ENCODE results near the gene DXO.
A peak's percentile ranks its signal among the peaks of the same experiment; 100 is the strongest.
"Not testable (repeated sequence)": the region's sequence is repeated elsewhere in the genome, so short reads cannot be mapped to it uniquely, and the experiment has no call there.

Gene DXO

DNA sequence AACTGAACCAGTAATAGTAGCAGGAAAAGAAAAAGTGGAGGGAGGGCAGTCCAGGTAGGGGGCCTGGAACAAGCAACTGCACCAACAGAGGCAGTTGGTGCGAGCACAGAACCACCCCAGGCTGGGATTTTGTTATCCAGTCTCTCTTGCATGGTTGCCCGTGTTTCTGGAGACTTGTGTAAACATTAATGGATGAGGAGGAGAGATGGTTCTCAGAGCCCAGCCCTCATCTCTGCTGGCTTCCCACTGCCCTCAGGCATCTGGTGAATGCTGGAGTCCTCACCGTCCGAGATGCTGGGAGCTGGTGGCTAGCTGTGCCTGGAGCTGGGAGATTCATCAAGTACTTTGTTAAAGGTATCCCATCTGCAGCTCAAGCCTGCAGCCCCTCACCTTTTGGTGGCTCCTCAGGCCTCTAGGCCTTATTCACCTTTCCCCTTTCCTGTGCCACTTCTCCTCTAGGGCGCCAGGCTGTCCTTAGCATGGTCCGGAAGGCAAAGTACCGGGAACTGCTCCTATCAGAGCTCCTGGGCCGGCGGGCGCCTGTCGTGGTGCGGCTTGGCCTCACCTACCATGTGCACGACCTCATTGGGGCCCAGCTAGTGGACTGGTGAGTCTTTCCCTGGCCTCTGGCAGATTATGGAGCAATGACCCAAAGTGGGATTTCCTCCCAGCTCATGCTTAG is 8.4 kb upstream of the DXO start:
- DNase-seq (ENCODE audit: low spot score) = not testable (repeated sequence)

DNA sequence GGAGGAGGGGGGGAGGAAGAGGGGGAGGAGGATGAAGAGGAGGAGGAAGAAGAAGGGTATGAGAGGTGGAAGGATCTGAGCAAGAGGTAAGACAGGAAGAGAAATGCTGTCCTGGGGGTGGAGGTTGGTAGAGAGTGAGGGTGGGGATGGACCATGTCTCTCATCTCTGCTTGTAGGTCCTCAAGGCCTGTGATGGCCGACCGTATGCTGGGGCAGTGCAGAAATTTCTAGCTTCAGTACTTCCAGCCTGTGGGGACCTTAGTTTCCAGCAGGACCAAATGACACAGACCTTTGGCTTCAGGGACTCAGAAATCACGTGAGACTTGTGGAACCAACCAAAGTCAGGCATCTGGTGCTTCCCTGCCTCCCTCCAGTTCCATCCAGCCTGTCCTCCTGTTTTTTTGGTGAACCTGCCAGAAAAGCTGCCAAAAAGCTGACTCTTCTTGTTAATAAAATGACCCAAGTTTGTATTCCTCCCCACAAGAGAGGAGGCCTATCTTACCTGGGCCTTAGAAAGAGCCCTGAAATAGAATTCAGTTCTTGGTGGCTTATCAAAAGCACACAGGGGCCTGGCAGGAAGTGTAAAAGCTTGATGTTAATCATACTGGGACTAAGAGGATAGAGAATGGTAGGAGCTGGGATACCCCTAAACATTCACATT is 7.4 kb upstream of the DXO start:
- DNase-seq (ENCODE audit: low spot score) = no peak

DNA sequence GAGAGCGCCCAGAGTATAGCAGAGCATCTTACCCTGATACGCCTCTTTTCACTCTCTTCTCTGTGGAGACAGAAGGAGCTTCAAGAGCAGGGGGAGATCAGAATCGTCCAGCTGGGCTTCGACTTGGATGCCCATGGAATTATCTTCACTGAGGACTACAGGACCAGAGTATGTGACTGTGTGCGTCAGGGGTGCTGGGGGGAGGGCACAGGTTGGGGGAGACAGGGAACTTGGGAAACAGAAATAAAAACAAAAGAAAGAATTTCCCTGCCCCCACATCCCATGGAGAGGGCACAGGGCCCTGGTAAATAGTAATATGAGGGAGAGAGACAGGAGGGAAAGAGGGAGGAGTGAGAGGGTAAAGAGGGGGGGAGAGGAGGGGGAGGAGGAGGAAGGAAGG is 6.9 kb upstream of the DXO start:
- DNase-seq (ENCODE audit: low spot score) = no peak

DNA sequence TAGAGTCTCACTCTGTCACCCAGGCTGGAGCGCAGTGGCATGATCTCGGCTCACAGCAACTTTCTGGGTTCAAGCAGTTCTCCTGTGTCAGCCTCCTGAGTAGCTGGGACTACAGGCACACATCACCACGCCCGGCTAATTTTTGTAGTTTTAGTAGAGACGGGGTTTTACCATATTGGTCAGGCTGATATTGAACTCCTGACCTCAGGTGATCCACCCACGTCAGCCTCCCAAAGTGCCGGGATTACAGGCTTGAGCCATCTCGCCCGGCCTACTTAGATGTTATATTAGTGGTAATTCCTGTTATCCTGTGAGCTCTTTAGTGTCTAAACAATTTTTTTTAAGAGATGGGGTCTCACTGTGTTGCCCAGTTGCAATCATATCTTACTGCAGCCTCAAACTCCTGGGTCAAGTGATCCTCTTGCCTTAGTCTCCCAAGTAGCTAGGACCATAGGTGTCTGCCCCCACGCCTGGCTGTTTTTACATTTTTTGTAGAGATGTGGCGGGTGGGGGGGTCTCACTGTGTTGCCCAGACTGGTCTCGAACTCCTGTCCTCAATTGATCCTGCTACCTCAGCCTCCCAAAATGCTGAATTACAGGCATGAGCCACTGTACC is 6.0 kb upstream of the DXO start:
- no peak for DNase-seq (ENCODE audit: low spot score)

DNA sequence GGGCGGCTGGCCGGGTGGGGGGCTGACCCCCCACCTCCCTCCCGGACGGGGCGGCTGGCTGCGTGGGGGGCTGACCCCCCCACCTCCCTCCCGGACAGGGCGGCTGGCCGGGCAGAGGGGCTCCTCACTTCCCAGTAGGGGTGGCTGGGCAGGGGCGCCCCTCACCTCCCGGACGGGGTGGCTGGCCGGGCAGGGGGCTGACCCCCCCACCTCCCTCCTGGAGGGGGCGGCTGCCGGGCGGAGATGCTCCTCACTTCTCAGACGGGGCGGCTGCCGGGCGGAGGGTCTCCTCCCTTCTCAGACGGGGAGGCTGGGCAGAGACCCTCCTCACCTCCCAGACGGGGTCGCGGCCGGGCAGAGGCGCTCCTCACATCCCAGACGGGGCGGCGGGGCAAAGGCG is 4.1 kb upstream of the DXO start:
- not testable (repeated sequence) for DNase-seq (ENCODE audit: low spot score)

DNA sequence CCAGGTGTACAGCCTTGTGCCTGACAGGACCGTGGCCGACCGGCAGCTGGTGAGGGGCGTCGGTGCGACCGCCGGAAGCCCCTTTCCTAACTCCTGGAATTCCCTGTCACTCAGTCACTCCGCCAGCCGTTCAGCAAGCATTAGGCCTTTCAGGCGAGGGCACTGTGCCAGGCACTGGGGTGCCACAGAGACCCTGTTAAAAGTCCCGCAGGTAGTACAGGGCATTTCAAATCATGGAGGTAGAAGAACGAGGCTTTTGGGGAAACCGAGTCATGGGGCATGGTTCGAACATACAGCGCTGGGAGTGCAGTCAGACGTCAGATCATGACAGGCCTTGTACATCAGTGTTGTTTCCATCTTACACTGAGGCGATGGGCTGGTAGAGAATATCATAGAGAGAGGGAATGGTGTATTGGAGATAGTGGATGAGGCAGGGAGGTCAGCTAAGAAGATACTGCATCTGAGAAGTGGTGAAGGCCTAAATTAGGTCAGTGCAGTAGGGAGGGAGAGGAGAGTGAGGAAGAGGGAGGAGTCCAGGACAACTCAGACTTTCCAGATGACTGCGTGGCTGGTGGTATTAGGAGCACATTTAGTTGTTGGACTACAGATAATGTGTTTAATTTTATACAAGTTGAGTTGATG is 892 bp upstream of the DXO start:
- peak; percentile 62 for DNase-seq (ENCODE audit: low spot score)

DNA sequence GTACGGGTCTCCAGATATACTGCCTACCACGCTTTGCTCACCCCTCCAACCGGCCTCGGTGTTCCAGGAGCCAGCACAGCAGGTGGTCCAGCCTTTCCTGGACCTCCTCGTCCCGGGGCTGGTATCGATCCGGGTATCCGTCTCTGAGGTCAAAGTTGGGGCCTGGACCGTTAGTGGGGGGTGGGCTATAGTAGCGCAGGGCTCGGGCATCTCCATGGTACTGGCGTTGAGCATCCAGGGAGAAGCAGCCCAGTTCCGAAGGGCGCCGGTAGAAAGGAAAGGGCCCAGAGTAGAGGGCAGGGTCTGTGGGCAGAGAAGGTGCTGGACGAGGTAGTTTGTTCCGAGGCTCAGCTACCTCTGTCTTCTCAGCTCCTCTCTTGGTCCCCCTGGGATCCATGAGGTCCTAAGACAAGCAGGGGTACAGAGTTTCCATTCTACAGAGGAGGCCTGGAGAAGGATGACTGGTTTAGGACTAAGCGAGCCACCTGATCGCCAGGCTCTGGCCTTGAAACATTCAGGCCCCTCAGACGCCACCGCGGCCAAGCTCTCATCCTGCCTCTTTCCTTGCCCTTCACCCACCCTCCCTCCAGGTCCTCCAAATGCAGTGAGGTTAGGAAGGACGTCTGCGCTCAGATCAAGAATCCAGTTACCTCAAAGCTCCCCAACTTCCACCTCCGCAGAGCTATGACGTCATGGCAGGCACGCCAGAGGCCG is 502 bp downstream of the DXO start:
- DNase-seq (ENCODE audit: low spot score) = peak; percentile 23

DNA sequence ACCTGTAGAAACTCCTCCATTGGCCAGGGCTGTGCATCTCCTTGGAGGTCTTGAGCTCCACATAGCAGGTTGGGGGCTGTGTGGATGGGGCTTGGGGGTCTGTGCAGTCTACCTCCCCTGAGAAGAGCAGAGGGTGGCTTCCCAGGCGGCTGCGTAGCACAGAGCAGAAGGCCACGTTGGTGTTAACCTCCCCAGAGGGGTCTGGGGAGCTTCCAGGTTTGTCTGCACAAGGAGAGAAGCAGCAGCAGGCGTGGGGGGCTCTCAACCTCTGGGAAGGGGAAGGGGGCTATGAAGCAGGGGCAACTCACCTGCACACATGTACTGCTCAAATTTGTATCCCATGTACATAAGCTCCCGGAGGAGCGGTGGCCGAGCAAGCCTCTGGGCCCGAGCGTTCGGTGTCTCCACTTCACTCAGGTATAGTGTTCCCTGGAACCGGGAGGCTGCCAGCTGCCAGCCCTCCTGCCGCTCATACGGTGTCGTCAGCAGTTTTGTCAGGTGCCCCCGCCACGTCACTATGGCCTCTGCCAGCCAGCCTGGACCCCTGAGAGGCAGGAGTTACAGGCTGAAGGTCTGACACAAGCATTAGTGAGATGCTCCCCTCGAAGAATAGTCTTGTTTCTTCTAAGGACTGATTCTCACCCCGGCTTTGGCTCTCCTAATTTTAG is 1.2 kb downstream of the DXO start:
- DNase-seq (ENCODE audit: low spot score) = no peak

DNA sequence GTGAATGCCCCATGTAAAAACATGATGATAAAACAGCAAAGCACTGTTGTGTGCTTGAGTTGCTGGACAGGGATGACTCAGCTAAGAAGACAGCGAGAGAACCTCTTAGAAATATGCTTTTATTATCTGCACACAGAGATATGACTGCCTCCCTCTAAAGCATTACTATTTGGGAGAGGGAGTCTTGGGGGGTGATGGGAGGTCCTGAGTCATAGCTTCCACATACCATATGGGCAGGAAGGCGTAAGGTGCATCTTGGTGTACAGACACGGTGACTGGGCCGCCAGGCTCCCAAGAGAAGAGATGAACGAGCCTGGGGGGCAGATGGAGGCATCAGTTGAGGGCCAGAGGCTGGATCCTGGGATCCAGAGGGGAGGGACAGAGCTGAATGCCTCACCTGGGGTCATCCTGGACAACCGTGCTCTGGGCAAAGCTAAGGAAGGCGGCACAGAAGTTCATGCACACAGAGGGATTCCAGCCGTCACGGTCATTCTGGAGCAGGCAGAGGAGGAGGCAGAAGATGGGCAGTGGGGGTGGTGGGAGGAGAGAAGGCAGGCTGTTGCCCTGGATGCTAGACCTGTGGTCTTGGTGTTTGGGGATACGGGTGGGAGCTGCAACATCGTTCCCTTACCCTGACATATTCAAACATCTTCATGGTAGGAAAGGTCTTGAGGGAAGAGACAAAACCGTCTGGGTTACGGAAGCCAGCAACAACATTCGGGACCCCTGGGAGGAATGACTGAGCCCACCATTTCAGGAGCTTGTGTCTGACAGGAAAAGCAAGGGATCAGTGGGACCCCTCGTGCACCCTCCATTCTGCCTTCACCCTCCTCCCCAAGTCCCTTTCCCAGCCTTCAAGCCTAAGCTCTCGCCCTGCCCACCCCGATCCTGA is 2.0 kb downstream of the DXO start:
- DNase-seq (ENCODE audit: low spot score) = peak; percentile 62

DNA sequence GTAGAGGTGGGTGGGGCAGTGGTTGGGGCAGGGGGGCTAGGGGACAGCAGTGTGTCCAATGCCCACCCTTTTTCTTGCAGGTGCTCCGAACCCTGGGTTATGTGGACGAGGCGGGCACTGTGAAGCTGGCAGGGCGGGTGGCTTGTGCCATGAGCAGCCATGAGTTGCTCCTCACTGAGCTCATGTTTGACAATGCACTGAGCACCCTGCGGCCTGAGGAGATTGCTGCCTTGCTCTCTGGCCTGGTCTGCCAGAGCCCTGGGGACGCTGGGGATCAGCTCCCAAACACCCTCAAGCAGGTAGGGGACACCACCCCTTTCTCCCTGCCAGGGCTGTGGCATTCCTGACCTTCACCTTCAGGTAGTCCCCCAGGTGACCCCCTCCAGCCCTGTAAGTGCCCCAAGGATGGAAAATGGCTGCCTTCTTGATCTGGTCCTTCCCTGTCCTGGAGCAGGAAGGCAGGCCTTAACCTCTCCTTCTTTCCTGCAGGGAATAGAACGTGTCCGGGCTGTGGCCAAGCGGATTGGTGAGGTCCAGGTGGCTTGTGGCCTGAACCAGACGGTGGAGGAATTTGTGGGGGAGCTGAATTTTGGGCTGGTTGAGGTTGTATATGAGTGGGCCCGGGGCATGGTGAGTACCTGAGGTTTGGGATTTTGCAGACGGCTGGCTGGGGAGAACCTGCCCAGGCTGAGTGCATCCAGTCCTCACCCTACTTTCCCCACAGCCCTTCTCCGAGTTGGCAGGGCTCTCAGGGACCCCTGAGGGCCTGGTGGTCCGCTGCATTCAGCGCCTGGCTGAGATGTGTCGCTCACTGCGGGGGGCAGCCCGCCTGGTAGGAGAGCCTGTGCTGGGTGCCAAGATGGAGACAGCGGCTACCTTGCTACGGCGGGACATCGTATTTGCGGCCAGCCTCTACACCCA is 2.9 kb downstream of the DXO start:
- no peak for DNase-seq (ENCODE audit: low spot score)

DNA sequence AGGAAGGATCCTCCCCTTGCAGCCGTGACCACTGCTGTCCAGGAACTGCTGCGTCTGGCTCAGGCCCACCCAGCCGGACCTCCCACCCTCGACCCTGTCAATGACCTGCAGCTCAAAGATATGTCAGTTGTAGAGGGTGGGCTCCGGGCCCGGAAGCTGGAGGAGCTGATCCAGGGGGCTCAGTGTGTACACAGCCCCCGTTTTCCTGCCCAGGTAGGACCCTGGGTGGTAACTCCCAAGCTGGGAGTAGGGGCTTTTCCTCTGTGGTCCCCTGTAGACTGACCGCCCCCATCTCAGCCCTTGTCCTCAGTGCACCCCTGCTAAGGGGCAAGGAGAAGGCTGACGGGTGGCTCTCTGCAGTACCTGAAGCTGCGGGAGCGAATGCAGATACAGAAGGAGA is 3.6 kb downstream of the DXO start:
- DNase-seq (ENCODE audit: low spot score) = no peak

DNA sequence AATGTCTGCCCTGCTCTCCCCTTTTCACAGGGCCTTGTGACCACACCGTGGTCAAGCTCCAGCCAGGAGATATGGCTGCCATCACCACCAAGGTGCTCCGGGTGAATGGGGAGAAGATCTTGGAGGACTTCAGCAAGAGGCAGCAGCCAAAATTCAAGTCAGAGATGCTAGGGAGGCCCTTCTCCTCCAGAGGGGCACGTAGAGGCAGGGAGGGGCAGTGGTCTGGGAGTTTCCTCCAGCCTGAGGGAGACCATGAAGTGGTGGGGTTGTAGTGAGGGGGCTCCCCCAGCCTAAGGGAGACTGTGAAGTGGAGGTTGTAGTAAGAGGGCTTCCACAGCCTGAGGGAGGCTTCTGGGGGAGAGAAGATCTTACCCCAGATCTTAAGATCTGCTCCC is 4.0 kb downstream of the DXO start:
- no peak for DNase-seq (ENCODE audit: low spot score)

DNA sequence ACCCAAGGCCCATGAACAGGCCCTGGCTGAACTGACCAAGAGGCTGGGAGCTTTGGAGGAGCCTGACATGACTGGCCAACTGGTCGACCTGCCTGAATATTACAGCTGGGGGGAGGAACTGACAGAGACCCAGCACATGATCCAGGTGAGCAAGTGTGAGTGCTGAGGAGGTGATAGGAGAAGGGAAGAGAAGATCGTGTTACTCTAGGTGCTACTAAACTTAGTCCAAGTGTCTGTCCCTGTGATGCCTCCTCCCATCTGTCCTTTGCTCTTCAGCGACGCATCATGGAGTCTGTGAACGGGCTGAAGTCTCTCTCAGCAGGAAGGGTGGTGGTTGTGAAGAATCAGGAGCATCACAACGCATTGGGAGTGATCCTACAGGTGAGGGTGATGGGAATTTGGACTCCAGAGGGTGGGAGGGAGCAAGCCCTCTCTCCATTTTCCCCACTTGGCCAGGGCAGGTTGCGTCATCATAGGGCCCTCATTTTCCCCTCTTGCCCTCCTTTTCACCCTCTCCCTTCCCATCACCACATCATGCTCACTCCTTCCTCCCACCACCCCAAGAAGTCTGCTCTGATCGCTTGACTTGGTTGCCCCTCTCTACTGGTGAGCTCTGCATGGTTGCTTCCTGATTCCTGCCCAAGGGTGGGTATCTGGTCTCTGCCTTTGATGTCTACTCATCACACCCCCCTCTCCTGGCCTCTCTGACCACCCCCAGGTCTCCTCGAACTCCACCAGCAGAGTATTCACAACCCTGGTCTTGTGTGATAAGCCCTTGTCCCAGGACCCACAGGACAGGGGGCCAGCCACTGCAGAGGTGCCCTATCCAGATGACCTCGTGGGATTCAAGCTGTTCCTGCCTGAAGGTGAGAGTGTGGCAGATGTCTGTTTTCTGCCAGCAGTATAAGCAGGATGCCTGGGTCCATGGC is 4.7 kb downstream of the DXO start:
- DNase-seq (ENCODE audit: low spot score) = no peak

DNA sequence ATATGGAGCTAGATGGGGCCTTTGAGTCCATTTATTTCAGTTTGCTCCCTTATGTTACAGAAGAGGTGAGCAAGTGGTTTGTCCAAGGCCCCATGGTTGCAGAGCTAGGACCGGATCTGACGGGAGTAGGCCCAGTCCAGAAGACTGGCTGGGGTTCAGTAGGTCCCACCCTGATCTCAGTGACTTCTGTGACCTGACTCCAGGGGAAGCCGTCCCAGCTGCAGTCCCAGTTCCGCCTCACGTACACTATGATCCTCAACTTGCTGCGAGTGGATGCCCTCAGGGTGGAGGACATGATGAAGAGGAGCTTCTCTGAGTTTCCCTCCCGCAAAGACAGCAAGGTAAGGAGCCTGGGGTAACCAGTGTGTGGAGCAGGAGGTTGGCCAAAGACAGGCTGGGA is 5.4 kb downstream of the DXO start:
- DNase-seq (ENCODE audit: low spot score) = no peak

DNA sequence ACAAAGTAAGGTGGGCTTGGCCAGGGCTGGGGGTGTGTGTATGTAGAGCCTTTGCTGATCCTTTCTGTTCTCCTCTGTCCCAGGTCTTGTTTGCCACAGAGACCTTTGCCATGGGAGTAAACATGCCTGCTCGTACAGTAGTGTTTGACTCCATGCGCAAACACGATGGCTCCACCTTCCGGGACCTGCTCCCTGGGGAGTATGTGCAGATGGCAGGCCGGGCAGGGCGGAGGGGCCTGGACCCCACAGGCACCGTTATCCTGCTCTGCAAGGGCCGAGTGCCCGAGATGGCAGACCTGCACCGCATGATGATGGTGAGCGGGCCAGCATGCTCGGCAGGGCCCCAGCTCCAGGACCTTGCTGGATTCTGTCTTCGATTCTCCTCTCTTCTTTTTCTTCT is 6.2 kb downstream of the DXO start:
- no peak for DNase-seq (ENCODE audit: low spot score)

DNA sequence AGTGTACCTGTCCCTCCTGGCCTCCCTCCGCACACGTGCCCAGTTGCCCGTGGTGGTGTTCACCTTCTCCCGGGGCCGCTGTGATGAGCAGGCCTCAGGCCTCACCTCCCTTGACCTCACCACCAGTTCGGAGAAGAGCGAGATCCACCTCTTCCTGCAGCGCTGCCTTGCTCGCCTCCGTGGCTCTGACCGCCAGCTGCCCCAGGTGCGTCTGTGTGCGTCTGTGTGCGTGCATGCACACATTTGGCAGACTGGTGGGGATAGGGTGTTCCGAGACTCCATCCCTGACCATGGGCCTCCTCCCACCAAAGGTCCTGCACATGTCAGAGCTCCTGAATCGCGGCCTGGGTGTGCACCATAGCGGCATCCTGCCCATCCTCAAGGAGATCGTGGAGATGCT is 8.0 kb downstream of the DXO start:
- DNase-seq (ENCODE audit: low spot score) = no peak

DNA sequence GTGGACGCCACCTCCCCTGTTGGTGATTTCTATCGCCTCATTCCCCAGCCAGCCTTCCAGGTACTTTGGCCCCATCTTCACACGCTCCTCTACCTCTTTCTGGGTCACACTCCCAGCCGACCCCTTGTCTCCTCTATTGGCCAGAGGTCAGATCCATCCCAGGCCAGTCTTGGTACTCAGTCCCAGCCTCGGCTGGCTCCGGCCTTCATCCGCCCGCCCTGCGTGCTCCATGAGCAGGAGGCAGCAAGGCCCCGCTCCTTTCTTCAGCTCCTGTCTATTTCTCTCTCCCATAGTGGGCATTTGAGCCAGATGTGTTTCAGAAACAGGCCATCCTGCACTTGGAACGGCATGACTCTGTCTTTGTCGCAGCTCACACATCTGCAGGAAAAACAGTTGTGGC is 10.3 kb downstream of the DXO start:
- no peak for DNase-seq (ENCODE audit: low spot score)

Data from hepatic stellate cell (primary cell).